Activated naive CD4-positive, alpha-beta T cell treated with anti-CD3 and anti-CD28 coated beads, Interleukin-2, amount 50 U/mL, for 24 hours (primary cell): ENCODE data around the gene LRMDA.

Source experiments
- H3K27ac Mint-ChIP-seq: one replicate; pipeline ENCODE4 v1.8.0; 2021; ENCODE audit warnings: mild to moderate bottlenecking, mixed read lengths
- H3K27me3 Mint-ChIP-seq: one replicate; pipeline ENCODE4 v1.8.0; 2021; ENCODE audit warnings: mixed read lengths
- H3K36me3 Mint-ChIP-seq: one replicate; pipeline ENCODE4 v1.8.0; 2021; ENCODE audit warnings: mixed read lengths
- H3K4me1 Mint-ChIP-seq: one replicate; pipeline ENCODE4 v1.8.0; 2021; ENCODE audit warnings: mixed read lengths
- H3K4me3 Mint-ChIP-seq: one replicate; pipeline ENCODE4 v1.8.0; 2021; ENCODE audit warnings: mild to moderate bottlenecking, mixed read lengths
- H3K9me3 Mint-ChIP-seq: one replicate; pipeline ENCODE4 v1.8.0; 2021; ENCODE audit warnings: mixed read lengths

The LRMDA gene

GRCh38 chr10:75399461-75400162 lies 31.8 kb upstream of the LRMDA start:
- H3K27ac Mint-ChIP-seq = no peak overlapping the region
- H3K36me3 Mint-ChIP-seq = peaks cover 1% of the 10 kb centered on the region
- H3K27me3 Mint-ChIP-seq = peaks cover 37% of the 10 kb centered on the region
- peaks cover 33% of the 10 kb centered on the region for H3K4me1 Mint-ChIP-seq
- no peaks in the 10 kb centered on the region for H3K9me3 Mint-ChIP-seq
- H3K4me3 Mint-ChIP-seq = peak overlapping the region; percentile 84

GRCh38 chr10:75400163-75400770 lies 31.2 kb upstream of the LRMDA start:
- H3K27ac Mint-ChIP-seq = peak overlapping the region; percentile 35

GRCh38 chr10:75400771-75401568 lies 30.5 kb upstream of the LRMDA start:
- Mint-ChIP-seq H3K4me3 (peak overlapping the region; percentile 84), H3K27me3 (peaks cover 35% of the 10 kb centered on the region), H3K9me3 (no peaks in the 10 kb centered on the region), H3K4me1 (peaks cover 31% of the 10 kb centered on the region), H3K27ac (no peak overlapping the region), H3K36me3 (no peaks in the 10 kb centered on the region)

More at GRCh38 chr10:75400163-75400770, 31.2 kb upstream of the LRMDA start:
- no peaks in the 10 kb centered on the region for H3K36me3 Mint-ChIP-seq
- H3K27me3 Mint-ChIP-seq = peaks cover 33% of the 10 kb centered on the region
- peaks cover 27% of the 10 kb centered on the region for H3K4me1 Mint-ChIP-seq
- peak overlapping the region; percentile 84 for H3K4me3 Mint-ChIP-seq
- no peaks in the 10 kb centered on the region for H3K9me3 Mint-ChIP-seq

- no peaks in the 10 kb centered on the region for H3K9me3 Mint-ChIP-seq
- H3K36me3 Mint-ChIP-seq = no peaks in the 10 kb centered on the region
- no peak within 1 kb of the TSS for H3K27ac Mint-ChIP-seq
- peak within 1 kb of the TSS; percentile 84 for H3K4me3 Mint-ChIP-seq
- peaks cover 31% of the 10 kb centered on the region for H3K4me1 Mint-ChIP-seq
- peaks cover 40% of the 10 kb centered on the region for H3K27me3 Mint-ChIP-seq
These were observed 29.6 kb upstream of the LRMDA start, which contains the start of gene ZNF503 for GRCh38 chr10:75401569-75402485. Gene ZNF503, minus strand, starts transcription at chr10:75401764. Its CDS starts 345 bp downstream, at chr10:75401419.

- Mint-ChIP-seq H3K4me3 (peak overlapping the region; percentile 83), H3K9me3 (no peaks in the 10 kb centered on the region), H3K4me1 (peaks cover 36% of the 10 kb centered on the region), H3K27me3 (peaks cover 43% of the 10 kb centered on the region), H3K36me3 (no peaks in the 10 kb centered on the region), H3K27ac (no peak overlapping the region)
These were observed 28.8 kb upstream of the LRMDA start for GRCh38 chr10:75402486-75403143.

DNA sequence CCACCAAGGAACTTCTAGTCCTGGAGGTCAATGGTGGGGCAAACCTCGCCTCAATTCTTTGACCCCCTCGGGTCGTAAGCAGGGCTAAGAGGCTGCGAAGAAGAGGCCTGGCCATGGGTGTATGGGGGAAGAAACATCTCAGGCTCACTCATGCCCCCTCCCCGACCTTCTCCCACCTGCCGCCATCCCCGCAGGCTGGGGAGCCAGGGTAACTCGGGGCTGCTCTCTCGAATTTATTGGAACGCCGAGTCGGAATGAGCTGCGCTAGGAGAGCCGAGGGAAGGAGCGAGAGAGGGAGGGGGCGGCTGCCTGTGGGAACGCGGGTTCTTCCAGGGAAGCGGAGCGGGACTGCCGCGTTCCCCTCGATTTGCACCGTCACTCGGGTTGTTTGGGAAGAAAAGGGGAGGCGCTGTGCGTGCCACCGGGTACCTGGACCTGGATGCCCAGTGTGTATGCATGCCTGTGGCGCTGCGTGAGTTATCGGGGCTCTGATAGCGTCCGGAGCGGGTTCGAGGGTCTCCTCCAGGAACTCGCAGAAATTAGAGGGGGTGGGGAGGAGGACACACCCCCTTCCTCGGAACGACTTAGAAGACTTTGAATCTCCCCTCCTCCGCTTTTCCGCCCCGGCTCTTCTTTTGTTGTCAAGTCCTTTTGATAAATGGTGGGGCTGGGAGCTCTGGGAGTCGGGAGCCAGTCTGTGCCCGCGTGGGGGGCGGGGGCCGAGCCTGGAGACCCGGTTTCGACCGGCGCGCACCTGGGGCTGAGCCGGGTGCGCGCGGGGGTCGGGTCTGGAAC lies 28.1 kb upstream of the LRMDA start:
- Mint-ChIP-seq H3K36me3 (no peaks in the 10 kb centered on the region), H3K4me3 (peak overlapping the region; percentile 83), H3K9me3 (no peaks in the 10 kb centered on the region), H3K4me1 (peaks cover 38% of the 10 kb centered on the region), H3K27me3 (peaks cover 39% of the 10 kb centered on the region), H3K27ac (no peak overlapping the region)

DNA sequence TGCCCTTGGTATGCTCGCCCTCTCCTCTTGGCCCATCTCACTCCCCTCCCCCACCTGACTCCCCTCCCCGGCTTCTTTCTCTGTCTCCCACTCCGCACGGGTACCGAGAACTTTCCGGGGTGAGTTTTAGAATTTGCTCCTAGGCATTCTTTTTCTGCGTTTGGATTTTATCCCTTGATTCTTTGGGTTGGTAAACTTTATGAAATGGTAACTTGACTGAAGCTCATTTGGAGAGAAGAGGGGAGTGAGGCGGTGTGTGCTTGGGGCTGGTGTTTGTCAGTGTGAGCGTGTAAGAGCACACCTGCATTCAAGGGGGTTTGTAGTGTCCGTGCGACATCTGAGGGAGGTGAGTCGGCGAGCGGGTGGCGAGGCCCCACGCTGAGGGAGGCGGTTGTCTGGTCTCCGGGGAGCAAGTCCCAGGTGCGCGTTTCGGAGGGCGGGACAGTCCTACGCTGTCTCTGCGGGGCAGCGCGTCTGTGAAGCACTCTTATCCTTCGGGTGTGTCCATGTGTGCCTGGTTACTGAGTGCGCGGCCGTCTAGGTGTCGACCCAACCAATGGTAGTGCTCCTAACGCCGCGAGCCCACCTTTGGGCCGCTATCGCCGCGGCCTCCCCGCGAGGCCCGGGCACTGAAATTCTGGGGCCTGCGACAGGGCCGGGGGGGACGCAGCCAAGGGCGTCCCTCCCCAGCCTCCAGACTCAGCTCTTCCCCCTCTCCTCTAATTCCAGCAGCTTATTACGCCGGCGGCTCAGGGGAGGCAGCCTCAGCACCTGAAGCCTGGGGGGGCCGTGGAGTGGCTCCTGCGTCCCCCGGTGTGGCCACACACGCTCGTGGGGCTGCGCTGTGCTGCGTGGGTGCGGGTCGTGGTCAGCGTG lies 27.2 kb upstream of the LRMDA start:
- no peak overlapping the region for H3K27ac Mint-ChIP-seq
- peaks cover 38% of the 10 kb centered on the region for H3K4me1 Mint-ChIP-seq
- no peaks in the 10 kb centered on the region for H3K9me3 Mint-ChIP-seq
- peak overlapping the region; percentile 9 for H3K4me3 Mint-ChIP-seq
- no peaks in the 10 kb centered on the region for H3K36me3 Mint-ChIP-seq
- peaks cover 39% of the 10 kb centered on the region for H3K27me3 Mint-ChIP-seq

GRCh38 chr10:75404815-75405597 lies 26.4 kb upstream of the LRMDA start:
- no peak overlapping the region for H3K27ac Mint-ChIP-seq
- no peaks in the 10 kb centered on the region for H3K9me3 Mint-ChIP-seq
- peaks cover 42% of the 10 kb centered on the region for H3K27me3 Mint-ChIP-seq
- H3K36me3 Mint-ChIP-seq = no peaks in the 10 kb centered on the region
- no peak overlapping the region for H3K4me3 Mint-ChIP-seq
- peaks cover 41% of the 10 kb centered on the region for H3K4me1 Mint-ChIP-seq

GRCh38 chr10:75405598-75406461 lies 25.6 kb upstream of the LRMDA start:
- Mint-ChIP-seq H3K4me3 (no peak overlapping the region), H3K27ac (peak overlapping the region; percentile 47), H3K27me3 (peaks cover 44% of the 10 kb centered on the region), H3K4me1 (peaks cover 38% of the 10 kb centered on the region), H3K36me3 (no peaks in the 10 kb centered on the region), H3K9me3 (no peaks in the 10 kb centered on the region)

- Mint-ChIP-seq H3K27ac (no peak overlapping the region), H3K9me3 (no peaks in the 10 kb centered on the region)
These were observed 24.8 kb upstream of the LRMDA start for GRCh38 chr10:75406462-75407223.

GRCh38 chr10:75407224-75407712 lies 24.2 kb upstream of the LRMDA start:
- Mint-ChIP-seq H3K27me3 (peaks cover 46% of the 10 kb centered on the region), H3K27ac (no peak overlapping the region), H3K9me3 (no peaks in the 10 kb centered on the region), H3K4me1 (peaks cover 33% of the 10 kb centered on the region), H3K36me3 (no peaks in the 10 kb centered on the region), H3K4me3 (peak overlapping the region; percentile 74)

More at GRCh38 chr10:75406462-75407223, 24.8 kb upstream of the LRMDA start:
- H3K36me3 Mint-ChIP-seq = no peaks in the 10 kb centered on the region
- H3K4me3 Mint-ChIP-seq = no peak overlapping the region
- H3K4me1 Mint-ChIP-seq = peaks cover 38% of the 10 kb centered on the region
- peaks cover 49% of the 10 kb centered on the region for H3K27me3 Mint-ChIP-seq
